Cardiac septum (tissue), 1 donor: ENCODE data around the gene BTBD9. TPM values are rescaled to one million over a fixed set of nuclear protein-coding genes. Genes with fewer than 3 reads are reported as not detected.

Experiments
- DNase-seq: peaks from one replicate; pipeline ENCODE4 v3.0.0-alpha.2; 2020; ENCODE audit warnings: low spot score
- intact Hi-C: fragments of 100-400 bp; cut with DNase I; formaldehyde crosslinking; loops from one replicate; pipeline ENCODE4 v1.14.0; 2022
- total RNA-seq: library from RNA; stranded (reverse); fragmentation: NEBNext Ultra II Directional; extraction: Animal tissue kit (Norgen Biotek cat#: 25700); gene quantifications from one replicate; pipeline ENCODE4 v1.2.1, GENCODE V29; 2021
- donor health status: DM: no; HTN: no; CAD: no.

Gene BTBD9
- total RNA-seq, 1 donor from 2014 or later, result 24.2 TPM

DNA sequence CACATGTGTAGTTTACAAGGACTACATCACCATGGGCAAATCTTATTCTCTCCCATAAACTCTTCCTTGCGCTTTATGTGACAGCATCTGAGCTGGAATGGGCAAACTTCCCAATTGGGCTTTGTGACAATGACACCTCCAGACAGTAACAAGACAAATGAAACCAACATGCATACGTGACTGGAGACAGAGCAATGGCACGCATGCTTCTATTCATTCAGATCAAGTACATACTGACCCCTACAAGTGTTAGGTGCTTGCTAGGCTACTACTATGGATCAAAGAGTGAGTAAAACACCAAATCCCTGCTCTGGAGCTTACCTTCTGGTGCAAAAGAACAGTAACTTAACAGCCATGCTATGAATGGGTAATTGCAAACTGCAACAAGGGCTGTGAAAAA is 394.9 kb downstream of the BTBD9 start:
- DNase-seq, result no peak
- intact Hi-C loops, result no loop called here

DNA sequence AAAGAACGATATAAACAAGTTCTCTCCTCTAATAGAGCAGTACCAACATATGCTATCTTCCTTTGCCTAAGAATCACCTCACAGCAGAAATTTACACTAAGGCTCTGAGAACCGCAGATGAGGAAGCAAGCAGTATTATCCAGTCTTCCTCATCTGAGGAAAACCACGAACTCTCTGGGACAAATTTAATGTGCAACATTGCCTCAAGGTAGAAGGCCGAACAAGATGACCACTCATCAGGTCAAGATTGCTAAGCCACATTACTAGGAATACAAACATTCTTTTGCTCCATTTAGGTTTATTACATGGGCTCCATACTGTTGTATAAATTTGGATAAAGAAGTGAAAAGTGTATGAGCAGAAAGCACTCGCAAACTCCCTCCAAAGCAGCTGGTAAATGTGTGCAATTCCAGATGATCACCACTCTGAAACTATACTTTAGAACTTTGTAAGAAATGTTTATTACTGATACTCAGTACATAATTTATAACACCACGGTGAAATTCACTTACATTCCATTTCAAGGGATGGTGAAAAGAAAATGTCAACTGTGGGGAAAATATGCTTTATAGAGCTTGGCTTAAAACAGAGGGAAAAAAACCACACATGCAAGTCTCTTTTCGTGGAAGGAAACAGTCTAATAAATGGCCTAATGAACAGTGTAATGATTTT is 398.4 kb downstream of the BTBD9 start:
- intact Hi-C loops, result no loop called here
- no peak for DNase-seq

DNA sequence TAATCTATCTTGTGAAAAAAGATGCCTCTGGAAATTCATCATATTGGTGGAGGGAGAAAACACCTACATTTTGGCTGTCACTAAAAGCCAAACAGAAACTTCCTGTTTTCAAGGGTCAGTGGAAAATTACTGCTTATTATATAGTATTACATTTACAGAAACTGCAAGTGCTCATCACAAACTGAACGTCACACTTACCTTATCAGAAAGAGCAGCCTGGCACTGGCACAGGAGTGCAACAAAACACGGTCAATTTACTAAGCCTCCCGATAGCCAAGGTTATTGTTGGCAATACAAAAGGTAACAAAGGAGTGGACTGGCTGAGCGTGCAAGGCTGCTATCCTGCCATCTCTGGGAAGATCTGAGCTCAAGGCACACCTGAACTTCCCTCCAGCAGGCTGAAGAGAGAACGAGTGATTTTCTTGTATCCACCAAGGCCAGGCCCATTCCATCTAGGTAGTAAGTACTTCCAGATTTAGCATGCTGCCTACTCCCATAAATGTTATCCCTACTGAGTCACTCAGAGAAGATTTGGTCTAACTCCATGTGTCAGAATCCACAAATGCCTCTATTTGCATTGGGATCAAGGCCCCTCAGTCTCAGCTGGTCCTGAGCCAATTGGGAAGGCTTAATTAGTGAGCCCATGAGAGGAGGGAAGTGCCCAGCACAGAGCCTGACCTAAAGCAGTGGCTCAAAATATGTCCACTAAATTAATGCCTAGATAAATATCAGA is 399.8 kb downstream of the BTBD9 start:
- DNase-seq, result no peak
- intact Hi-C loops, result no loop called here

DNA sequence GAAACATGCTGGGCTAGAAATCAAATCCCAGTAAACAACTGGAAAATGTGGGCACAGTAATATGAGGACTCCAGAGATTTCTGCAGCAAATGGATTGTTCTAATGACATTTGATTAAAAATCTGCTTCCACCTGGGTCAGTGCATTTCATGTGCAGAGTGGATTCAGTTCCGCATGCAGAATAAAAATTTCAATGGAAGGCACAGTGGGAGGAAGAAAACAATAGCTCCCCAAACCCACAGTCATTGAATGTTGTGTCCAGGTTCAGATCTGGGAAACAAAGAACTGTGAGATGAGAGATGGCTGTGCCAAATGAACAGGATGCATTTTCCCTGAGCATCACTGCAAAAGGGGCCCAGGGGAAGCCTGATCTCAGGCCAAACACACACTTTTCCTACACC is 403.1 kb downstream of the BTBD9 start:
- intact Hi-C loops, result no loop called here
- DNase-seq, result no peak

DNA sequence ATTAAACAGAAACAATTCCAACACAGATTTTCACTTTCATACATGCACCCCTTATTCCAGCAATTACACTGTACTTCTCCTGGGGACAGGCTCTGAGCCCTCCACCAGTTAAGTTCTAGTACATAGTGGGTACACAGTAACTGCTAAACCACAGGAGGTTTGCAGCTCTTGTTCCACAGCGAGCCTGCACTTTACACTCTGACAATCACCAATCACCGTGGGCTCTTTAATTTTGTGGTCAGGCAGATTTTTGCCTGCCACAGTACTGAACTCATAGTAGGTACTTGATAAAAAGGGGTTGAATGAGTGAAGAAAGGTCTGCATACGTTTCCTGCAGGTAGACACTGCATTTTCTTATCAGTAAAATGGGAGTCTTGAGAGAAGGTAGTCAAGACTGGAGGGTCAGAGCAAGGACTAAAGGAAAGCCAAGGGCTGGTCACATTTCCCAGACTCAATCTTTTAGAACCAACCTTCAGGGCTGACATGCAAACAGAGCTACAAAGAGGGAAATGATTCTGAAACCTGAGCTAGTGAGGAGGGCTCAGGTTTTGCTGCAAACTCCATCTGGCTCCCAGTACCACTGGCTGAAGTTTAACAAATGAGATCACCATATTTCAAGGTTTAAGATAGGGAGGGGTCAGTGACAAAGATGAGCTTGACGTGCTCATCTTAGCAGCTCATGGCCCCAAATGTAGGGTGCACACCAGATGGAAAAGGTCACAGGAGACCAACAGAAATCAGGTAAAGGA is 404.6 kb downstream of the BTBD9 start:
- no peak for DNase-seq
- intact Hi-C loops, result no loop called here

DNA sequence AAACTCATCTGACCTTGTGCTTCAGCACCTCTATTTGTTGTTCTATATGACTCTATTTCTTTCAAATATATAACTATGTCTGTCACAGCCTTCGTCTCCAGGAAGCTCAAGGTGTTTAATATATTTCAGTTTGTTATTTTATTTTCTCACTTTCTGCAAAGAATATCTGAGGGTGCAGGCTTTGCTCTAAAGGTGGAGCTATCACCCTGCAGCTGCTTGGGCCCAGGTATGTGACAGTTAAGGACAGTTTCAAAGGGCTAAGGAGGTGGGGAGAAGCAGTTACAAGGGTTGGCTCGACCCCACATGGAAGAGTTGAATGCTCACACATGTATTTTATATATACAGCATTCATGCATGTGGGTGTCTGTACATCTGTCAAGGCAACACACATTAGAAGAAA is 405.6 kb downstream of the BTBD9 start:
- intact Hi-C loops, result no loop called here
- no peak for DNase-seq

DNA sequence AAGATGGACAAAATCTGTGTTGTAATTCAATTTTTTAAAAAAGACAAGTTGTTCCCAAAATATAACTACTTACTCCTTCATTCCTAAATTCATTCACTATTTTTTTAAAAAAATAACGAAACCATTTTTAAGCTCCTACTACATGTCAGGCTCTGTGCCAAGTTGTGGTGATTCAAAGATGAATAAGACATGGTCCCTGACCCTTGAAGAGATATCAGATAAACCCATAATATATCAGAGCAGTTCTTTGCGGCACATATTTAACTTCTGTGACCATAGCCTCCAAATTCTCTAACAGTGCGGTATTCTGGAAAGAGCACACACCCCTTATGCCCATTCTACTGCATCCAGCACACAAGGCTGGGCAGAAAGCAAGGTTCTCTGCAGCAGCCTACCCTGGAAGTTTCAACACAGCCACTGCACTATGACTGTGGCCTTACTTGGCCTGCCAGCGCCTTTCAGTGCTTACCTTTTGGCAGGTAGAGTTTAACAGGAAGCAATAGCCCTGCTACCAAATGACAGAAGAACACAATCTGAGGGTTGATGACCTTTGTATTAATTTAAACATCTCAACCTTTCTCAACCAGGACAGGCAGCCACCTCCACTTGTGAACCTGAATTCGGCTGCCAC is 406.5 kb downstream of the BTBD9 start:
- no peak for DNase-seq
- intact Hi-C loops, result no loop called here

DNA sequence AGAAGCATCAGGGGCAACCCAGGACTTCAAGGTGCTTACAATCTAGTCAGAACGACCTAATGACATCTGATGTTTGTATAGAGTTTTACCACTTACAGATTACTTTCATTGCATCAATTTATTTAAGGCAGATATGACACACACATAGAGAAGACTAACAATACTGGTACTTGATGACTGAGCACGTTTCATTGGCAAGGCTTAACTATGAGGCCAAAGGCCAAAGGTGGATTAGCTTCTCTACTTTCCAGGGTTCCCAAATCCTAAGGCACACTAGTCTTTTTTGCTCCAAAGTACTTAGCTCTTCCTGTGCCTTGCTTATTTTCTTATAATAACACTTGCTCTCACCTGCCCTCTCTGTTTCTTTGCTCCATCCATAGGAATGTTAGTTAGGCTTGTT is 414.0 kb downstream of the BTBD9 start:
- DNase-seq, result no peak
- intact Hi-C loops, result no loop called here

DNA sequence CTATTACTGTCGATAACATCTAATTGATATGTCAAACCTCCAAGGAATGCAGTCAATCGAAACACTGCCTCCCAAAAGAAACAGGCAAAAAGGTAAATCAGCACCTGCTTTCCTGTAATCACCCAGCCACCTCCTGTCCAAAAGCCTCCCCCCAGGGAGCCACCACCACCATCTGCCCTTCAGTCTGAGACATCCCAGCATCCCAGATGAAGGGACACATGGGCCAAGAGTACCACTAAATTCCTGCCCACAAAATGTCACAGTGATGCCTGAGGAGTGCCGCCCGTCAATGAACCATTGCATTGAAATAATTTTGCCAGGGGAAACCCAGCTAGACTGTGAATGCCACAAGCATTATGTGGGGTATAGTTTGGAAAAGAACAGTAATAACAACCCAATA is 418.5 kb downstream of the BTBD9 start:
- no peak for DNase-seq
- intact Hi-C loops, result no loop called here

DNA sequence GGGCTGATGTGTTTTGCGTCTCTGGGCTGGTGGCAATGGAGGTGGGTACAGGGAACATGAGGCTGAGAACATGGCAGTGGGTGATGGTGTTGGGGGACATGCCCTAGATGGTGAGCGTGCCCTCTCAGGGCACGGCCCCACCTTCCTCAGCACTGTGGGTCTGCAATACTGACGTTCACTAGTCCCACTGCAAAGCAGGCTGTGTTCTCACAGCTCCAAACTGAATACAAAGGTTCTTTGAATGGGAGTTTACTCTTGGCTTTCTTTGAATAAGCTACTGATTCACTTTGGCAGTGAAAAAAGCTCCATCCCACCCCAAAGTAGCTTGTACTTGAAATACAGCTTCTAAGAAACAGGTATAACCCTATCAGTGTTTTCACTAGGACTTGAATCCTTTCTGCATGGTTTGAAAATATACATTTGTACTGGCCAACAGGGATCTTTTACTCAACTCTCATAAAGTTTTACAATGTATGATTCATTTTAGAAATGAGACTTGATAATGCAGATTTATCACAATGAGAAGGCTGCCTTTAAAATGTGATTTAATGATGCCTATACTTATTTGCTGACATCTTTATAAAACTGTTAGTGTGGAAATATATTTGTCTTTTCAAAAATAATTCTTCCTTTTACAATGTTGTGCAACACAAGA is 419.5 kb downstream of the BTBD9 start:
- intact Hi-C loops, result no loop called here
- no peak for DNase-seq

DNA sequence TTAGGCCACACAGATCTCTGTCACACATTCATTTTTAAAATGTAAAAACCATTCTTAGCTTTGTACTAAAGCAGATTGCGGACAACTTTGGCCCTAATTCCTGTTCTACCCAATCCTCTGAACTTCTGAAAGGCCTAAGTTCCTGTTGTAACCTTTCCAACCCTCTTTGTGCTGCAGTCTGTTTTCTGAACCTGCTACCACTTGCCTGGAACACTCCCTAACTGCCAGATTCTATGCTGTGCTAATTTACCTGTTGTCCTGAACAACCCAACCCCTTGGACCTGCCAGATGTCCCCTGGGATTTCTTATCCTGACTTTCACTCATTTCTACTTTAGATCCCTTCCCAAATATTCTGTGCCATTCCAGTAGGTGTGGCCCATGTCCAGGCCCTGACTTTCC is 421.5 kb downstream of the BTBD9 start:
- DNase-seq, result no peak
- intact Hi-C loops, result no loop called here

DNA sequence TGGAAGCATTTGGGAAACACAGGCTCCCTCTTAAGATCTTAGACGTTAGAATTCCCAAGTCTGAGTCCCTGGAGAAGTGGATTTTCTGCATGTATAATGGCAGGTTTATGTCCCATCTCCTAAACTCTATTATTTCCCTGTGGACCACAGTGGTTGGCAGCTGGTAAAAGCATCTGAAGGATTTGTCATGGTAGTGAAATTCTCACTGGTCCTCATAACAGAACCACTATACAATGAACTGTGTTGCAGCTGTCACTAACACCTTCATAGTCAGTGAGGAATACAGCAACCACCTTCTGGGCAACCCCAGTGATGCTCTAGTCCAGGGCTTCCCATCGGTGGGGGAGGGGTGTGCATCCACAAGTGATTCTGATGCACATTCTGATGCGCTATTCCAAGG is 423.3 kb downstream of the BTBD9 start:
- intact Hi-C loops, result no loop called here
- DNase-seq, result no peak

DNA sequence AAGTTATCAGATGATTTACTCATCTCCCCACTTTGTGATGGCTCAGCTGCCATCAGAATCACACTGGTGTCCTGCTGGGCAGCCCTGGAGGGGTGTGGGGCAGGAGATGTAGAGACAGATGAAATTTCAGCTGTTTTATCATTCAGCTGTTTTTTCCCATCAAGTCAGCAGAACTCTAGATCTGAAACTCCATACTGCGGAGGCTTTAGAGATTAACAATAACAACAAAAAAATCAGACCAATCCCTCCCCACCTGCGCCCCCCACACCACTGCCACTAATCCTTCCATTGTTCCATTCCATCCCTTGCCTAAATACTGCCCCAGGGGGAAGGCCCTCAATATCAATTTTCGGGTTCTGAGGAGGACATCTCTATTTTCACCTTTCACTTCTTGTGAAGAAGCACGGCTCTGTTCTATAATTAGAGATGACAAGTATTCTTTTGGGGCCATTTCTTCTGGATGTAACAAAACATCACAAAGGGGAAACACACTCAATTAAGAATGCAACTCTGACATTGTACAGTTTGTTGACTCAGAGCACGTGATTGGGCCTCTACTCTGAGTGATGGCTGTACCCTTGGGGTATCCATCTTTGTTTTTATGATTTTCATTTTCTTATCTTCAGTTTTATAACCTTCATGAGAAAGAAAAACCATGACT is 423.9 kb downstream of the BTBD9 start:
- no peak for DNase-seq
- intact Hi-C loops, result no loop called here

DNA sequence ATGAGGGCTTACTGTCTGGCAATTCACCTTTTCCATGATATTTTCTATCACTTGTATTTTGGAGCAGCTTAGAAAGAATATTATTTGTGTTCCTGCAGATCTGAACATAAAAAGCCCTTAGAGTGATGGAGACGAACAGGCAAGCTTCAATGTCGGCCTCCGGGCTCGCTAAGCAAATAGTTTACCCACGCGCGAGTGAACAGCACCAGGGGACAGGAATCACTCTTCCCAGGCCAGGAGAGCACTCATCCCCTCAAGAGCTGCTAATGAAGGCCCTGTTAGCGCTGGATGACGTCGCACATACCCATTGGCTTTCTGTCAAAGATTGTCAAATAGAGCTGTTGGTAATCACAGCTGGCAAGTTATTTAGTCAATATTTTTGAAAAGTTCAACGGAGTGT is 424.5 kb downstream of the BTBD9 start:
- intact Hi-C loops, result no loop called here

DNA sequence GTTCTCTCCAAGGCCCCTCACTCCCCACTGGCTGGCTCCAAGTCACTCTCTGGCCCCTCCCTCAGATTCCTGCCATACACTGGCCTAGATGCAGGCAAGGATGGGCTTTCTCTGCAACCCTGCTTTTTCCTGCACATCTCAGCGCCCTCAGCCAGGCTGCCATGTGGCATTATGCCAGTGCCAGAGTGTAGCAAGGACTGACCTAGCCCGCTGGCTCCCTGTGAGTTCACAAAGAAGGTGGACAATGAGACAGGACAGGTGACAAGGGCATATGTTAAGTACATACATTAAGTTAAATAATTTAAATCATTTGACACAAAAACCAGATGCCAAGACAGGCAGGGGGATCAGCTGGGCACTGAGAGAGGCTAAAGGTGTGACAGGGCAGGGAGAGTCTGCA is 425.6 kb downstream of the BTBD9 start:
- DNase-seq, result no peak
- intact Hi-C loops, result no loop called here

More for the DNA sequence above, 424.5 kb downstream of the BTBD9 start:
- DNase-seq, result no peak

DNA sequence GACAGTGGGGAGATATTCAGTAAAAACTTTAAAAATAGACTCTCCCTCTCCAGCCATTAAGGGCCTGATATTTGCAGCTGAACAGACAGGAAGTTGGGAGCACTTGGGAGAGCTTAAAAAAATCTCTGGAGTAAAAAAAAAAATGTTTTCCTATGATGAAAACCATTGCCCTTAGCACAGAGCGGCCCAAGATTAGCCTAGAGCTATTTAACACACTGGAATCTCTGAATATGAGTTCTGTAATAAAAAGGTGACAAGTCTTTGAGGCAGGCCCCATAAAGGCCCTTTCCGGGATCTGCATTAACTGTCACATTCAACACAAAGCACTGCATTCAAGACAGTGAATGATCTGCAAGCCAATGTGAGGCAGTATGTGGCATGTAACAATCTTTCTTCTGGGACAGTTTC is 426.5 kb downstream of the BTBD9 start:
- no peak for DNase-seq
- intact Hi-C loops, result no loop called here

DNA sequence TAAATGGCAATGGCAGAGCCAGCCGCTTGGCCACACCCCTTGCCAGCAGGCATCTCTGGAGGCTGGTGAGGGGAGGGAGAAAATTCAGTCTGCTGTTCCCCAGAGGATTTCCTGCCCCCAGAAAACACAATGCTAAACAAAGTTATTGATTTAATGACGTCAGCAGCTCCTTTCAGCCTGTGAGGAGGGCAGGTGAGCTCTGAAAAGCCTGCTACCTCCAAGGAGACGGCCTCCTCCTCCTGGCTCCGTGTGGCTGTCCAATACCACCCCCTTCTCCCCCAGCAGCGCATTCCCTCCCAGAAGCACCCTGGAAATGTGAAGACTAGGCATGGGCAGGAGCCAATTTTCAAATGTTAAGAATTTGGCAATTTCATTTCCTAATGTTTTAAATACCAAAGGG is 427.1 kb downstream of the BTBD9 start:
- intact Hi-C loops, result no loop called here
- DNase-seq, result no peak

DNA sequence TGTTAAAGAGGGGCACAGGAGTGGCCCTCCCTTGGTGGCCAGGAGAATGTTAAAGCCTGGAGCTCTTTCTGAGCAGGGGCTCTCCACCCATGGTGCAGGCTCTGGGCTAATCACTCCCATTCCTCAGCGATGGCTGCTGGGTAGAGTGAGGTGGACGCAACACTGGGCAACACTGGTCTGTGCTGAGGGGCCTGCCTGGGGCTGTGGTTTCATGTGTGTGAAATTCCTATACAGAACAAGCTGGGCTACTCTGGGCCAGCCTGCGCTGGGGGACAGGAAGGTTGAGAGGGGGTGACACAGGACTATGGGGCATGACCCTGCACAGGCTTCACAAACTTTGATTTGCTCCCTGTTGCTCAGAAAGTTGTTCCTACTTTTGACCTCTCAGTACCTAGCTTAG is 427.6 kb downstream of the BTBD9 start:
- intact Hi-C loops, result no loop called here
- no peak for DNase-seq
